HG03039 (cell line): ENCODE results near the gene AP3B1.
"Not testable (repeated sequence)": the region's sequence is repeated elsewhere in the genome, so short reads cannot be mapped to it uniquely, and the experiment has no call there.

Source experiments
- ATAC-seq: cut with Tn5 transposase; IDR thresholded peaks from one replicate; pipeline ENCODE4 v1.9.1; 2021; ENCODE audit warnings: mild to moderate bottlenecking, moderate library complexity; ENCODE audit not compliant: unreplicated experiment

AP3B1 gene

DNA sequence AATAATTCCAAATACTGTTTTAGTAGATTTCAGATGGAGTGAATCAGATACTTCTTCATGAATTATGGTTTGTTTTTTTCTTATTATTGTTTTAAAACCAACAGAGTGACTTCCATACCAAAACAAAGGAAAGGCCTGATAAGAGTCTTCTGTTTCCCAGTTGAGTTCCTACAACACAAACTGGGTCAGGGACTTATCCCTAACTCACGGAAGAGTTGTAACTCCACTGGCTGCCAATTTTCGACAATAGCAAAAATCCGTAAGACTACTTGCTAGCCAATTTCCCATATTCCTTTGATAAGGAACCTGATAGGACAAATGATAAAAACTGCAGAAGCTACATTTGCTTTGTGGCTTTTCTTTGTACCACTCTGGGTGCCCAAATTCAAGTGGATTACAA lies 219.2 kb downstream of the AP3B1 start:
- ATAC-seq, result no peak

DNA sequence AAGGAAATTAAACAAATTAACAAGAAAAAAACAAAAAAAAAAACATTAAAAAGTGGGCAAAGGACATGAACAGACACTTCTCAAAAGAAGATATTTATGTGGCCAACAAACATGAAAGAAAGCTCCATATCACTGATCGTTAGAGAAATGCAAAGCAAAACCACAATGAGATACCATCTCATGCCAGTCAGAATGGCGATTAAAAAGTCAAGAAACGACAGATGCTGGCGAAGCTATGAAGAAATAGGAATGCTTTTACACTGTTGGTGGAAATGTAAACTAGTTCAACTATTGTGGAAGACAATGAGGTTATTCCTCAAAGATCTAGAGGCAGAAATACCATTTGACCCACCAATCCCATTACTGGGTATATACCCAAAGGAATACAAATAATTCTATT lies 223.8 kb downstream of the AP3B1 start:
- not testable (repeated sequence) for ATAC-seq

DNA sequence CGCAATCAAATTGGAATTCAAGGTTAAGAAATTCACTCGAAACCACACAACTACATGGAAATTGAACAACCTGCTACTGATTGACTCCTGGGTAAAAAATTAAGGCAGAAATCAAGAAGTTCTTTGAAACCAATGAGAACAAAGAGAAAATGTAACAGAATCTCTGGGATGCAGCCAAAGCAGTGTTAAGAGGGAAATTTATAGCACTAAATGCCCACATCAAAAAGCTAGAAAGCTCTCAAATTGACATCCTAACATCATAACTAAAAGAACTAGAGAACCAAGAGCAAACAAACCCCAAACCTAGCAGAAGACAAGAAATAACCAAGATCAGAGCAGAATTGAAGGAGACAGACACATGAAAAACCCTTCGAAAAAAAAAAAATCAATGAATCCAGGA lies 226.9 kb downstream of the AP3B1 start:
- not testable (repeated sequence) for ATAC-seq

DNA sequence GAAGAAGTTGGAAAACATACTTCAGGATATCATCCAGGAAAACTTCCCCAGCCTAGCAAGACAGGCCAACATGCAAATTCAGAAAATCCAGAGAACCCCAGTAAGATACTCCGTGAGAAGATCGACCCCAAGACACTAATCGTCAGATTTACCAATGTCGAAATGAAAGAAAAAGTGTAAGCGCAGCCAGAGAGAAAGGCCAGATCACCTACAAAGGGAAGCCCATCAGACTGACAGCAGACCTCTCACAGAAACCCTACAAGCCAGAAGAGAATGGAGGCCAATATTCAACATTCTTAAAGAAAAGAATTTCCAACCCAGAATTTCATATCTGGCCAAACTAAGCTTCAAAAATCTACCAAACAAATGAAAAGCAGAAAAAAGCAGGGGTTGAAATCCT lies 227.8 kb downstream of the AP3B1 start:
- not testable (repeated sequence) for ATAC-seq

DNA sequence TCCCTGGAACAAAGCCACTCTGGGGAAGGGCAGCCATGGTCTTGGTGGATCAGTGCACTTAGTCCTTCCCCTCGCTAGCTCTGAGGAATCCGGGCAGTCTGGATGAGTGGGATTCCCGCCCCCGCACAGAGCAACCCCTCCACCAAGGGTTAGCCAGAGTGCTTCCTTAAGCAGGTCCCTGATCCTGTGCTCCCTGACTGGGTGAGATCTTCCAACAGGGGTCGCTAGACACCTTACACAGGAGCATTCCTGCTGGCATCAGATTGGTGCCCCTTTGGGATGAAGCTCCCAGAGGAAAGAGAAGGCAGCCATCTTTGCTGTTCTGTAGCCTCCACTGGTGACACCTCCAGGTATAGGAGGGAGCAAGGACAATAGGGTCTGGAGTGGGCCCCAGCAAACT lies 228.8 kb downstream of the AP3B1 start:
- no peak for ATAC-seq

DNA sequence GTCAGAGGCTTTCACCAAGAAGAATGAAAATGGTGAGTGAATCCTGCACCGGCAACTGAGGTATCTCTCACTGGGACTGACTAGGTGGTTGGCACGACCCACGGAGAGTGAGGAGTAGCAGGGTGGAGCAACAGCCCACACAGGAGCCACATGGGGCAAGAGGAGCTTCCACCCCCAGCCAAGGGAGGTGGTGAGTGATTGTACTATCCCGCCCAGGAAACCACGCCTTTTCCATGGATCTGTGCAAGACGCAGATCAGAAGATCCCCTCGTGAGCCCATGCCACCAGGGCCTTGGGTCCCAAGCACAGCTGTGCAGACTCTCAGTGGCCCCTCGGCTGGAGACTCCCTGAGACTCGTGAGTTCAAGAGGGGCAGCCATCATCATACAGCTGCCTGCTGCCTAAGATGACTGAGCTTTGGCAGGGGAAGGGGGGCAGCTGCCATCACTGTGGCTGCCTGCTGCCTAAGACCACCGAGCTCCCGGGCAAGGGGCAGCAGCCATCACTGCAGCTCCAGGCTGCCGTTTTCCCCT lies 229.5 kb downstream of the AP3B1 start:
- ATAC-seq, result no peak

DNA sequence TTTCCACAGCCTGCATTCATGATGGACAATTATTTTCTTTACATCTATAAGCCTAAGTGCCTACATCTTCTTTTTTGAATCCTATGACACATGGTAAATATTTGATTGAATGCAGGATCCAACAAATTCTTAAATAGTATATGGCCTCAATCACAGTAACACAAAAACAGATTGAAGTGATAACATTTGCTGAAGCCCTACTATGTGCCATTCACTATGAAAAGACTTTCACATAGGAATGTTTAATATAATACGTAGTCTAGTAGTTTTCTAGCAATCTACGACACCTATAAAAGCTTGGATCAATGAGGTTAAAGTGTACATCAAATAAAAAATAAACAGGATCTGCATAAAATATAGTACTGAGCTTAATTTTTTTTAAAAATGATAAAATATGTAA lies 231.0 kb downstream of the AP3B1 start:
- ATAC-seq, result no peak

DNA sequence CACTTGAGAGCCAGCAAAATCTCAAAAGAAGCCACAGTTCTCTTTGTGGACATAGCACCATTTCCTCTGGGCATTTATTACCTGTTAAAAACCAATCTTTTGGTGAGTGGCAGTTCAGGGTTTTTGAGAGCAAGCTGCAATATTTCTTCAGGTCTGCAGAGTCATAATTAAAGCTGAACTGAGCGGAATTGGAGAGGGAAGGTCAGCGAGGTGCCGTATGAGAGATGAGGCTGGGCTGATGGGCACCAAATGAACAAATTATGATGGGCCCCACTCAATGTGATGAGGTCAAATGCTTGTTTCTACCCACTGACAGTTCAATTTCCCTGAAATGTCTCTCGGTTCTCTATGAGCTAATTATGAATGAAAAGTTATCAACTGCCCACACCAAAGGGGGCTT lies 231.9 kb downstream of the AP3B1 start:
- ATAC-seq, result no peak

DNA sequence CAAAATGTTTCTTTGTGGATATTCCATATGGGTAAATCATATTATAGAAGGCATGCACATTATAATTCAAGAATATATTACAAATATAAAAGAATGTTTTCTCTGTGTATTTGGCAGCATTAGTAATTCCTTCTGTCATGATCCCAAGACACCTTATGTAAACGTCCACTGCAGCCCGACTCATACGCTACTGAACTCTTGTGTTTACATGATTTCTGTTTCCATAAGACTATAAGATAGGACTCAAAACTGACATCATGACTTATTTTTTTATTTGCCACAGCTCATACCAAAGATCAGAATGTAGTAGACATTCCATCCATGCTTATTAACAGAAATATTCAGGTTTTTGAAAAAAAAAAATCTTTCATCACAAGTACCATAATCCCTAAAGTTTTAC lies 234.1 kb downstream of the AP3B1 start:
- ATAC-seq, result no peak

DNA sequence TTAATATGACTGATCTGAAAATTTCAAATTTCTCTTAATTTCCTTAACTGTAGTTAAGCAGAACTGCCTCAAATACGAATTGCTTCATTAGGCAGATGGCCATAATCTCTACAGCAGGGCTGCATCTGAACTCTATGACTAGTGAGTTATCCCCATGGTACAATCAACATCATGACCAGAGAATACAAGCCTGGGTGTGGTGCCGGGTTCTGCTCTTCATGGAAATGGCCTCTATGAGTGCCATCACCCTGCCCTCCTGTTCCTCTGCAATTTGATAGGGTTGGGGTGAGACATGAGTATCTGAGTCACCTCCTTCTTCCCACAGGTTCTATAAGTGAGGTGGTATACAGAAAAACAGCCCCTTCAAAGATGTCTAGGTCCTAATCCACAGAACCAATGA lies 235.9 kb downstream of the AP3B1 start:
- no peak for ATAC-seq

DNA sequence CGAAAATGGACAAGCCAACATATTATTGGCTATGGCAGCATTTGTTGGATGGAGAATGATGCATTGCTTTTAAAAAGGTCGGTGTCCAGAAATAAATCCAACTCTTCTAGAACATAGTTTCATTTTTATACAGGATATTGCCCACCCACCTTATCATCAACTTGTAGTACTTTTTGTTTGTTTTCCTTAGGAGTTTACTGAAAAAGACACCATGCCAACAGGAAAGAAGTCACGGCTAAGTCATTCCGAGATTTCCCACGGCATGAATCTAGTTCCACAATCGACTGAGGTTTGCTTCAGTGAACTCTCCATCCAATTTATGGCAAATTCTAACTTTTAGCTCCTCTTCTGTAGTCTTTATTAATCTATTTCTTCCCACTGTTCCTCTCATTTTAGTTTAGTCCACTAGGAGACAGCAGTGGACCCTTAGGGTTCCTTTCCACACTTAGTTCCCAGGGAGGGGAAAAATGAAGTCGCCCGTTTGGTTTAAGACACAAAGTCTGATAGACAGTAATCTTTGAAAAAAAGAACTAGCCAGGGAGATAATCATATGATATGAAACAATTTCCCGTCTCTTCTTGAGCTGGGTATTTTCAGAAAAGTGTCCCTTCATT lies 237.5 kb downstream of the AP3B1 start:
- no peak for ATAC-seq

DNA sequence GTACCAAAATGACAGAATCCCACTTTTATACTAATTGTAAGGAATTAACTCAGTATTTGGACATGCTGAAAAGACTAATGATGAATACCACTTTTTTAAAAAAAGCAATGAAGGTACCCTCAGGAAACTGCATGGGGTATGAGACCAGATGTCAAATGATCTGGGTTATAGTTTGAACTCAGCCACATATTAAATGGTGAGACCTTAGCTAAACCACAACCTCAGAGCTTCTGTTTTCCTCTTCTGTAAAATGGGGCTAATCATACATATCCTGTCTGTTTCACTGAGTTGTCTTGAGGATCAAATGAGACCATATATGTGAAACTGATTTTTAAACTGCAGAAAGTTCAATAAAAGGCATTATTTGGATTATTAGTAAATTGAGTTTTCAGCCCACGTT lies 238.4 kb downstream of the AP3B1 start:
- ATAC-seq, result no peak

DNA sequence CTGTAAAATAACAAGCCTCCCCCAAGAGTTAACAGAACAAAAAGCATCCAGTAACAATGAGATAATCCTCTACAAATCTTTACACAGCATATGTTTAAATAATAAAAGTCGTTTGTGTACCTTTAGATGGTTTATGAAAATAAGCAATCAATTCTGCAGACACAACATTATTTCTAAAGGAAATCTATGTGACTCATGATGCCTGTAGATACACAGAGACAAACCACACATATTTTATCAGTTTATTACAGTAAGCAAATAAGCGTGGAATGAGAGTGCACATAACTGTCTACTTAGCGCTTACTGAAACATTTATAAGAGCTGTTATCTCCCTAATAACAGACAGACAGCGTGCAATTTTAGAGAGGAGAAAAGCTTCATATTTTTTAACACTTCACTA lies 243.6 kb downstream of the AP3B1 start:
- ATAC-seq, result no peak

DNA sequence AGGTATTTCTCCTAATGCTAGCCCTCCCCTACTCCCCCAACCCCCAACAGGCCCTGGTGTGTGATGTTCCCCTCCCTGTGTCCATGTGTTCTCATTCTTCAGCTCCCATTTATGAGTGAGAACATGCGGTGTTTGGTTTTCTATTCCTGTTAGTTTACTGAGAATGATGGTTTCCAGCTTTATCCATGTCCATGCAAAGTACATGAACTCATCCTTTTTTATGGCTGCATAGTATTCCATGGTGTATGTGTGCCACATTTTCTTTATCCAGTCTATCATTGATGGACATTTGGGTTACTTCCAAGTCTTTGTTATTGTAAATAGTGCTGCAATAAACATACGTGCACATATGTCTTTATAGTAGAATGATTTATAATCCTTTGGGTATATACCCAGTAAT lies 247.7 kb downstream of the AP3B1 start:
- ATAC-seq, result not testable (repeated sequence)

DNA sequence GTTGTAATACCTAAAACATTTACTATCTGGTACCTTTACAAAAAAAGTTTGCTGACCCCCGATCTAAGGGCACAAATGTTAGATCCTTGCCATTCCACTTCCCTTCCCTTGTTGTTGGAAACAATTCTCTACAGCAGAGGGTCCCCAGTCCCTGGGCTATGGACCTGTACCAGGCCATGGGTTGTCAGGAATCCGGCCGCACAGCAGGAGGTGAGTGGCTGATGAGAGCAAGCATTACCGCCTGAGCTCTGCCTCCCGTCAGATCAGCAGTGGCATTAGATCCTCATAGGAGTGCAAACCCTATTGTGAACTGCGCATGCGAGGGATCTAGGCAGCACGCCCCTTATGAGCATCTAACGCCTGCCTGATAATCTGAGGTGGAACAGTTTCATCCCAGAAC lies 248.5 kb downstream of the AP3B1 start:
- no peak for ATAC-seq

DNA sequence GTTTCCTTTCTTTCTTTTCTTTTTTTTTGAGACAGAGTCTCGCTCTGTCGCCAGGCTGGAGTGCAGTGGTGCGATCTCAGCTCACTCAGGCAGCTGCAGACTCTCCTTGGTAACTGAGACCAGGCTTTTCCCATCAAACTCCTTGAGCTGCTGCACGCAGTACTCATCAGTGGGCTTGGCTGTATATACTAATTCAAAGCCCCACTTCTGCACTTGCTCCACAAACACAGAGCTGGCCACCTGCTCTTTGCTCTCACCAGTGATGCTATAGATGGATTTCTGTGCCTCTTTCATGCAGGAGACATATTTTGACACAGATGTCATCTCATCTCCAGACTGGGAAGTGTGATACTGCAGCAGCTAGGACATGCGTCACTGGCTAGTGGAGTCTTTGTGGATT lies 252.7 kb downstream of the AP3B1 start:
- ATAC-seq, result no peak

DNA sequence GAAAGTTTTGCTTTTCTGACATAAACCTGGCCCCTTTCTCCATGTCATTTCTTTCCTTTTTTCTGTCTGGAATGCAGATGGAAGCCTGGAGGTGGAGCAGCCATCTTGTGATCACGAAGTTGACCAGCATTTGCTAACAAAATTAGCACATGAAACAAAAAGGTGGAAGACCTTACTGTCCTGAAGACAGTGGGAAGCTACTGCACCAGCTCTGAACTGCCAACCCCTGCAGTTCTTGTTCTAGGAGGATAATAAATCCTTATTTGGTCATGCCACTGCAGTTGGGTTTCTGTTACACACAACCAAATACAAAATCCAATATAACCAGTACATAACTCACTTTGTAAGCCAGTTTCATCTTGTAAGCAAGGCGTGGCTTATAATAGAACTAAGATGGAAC lies 269.0 kb downstream of the AP3B1 start:
- ATAC-seq, result no peak

DNA sequence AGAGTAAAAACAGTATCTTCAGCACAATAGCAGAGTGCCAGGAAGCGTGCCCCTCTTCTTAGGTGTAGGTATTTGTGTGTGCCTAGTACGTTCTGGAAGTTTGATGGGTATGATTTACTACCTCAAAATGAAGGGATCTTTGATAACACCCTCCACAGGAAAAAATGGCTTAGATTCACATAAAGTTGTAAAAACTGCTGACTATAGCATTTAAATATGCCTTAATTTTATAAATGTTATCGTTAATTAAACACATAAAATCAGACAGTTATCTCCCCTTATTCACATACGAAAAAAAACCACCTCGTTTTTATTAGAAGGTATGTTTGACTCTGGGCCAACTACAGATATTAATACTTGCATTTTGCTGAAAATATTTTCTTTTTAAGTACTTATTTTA lies 274.8 kb downstream of the AP3B1 start:
- ATAC-seq, result no peak

DNA sequence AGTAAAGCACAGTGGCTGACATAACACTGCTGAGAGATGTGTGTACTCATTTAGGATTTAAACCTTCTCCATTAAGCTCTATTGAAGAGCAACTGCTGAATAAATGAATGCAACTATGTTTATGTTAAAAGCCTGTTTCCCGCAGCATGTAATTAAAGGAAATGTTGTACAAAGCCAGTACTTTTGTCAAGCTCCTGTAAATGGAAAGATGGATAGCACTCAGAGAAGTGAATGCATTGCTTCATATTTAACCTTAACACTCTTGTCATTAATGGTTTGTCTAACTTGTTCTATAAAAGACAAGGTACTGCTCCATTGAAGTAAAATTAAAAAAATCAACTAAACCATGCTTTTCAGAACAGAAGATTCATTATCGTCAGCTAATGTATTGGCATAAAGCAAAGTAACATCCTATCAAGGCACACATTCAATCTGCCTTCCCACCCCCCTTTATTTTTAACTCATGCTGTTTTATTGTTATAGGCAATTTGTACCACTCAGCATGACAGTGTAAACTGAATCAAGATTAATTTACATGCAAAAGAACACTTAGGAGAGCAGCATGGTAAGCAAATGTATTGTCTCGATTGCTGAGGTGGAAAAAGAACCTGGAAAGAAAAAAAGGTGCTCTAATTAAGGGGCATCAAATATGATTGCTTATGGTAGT lies 277.5 kb downstream of the AP3B1 start:
- no peak for ATAC-seq

DNA sequence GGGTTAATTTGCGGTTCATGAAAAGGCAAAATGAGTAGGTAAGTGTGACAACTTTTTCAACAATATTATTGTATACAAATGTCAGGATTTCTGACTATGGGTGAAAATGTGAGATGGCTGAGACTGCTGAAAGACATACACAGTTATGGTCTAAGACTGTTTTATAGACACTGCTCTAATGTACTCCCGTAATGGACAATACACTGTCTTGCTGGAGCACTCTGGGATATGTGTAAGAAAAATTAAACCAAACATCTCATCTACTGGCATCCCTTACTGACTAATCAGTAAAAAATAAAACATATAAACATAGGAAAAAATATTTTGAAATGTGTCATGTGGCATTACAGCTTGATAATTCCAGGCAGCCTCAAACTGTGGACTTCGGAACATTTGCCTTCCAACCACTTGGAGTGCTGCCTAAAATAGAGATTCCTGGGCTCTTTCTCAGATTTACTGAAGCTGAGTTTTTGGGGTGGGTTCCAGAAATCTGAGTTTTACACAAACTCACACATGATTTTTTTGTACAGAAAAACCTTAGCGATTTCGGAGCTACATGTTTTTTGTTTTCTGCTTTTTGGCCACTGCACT lies 284.5 kb downstream of the AP3B1 start:
- ATAC-seq, result no peak

DNA sequence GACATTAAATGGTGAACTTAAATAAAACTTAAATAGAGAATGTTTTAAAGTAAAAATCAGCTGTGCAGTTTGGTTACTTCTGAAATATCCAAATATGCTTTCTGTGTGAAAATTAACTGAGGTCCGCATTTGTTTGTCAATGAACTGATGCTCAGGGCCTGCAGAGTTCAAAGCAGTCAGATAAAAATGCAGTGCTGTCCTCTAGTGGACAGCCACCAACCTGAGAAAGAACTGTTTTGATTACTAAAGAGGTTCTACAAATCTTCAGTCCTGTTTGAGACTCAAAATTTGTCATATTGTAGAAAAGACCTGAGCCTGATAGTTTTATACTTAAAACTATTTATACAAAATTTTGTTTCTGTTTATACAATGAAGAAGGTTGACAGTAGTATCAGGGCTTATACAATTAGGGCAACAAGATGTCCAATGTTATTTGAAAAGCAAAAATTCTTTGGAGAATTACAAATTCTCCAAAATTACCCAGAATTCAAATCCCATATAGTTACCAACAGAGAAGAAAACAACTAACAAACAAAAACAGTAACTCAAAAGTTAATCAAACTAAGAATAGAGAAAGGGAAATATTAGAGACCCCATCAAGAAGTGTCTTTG lies 286.0 kb downstream of the AP3B1 start:
- ATAC-seq, result no peak

DNA sequence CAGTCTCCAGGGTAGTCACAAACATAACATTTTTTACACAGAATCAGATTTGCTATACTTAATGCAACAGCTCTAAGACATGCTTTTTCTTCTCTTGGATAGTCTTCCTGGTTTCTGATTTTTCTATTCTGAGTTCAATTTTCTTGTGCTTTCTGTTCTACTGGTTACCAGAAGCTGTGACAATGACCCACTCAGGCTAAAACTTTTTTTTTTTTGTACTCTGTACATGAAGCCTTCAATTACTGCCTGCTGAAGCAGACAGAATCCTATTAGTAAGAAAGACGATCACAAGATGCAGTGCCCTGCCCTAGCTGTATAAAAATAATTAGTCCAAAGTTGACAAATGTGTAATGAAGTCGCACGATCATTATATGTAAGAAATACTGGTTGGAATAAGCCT lies 287.3 kb downstream of the AP3B1 start:
- no peak for ATAC-seq
